Renal cortex interstitium (tissue), 11 donors: ENCODE measurements around the gene PTPRN2. TPM values are rescaled to one million over a fixed set of nuclear protein-coding genes. Genes with fewer than 3 reads are reported as not detected.
"Not testable (repeated sequence)": the region's sequence is repeated elsewhere in the genome, so short reads cannot be mapped to it uniquely, and the experiment has no call there.

ENCODE experiments used
- DNase-seq, 11 donors: peaks; one replicate each; pipeline ENCODE4 v3.0.0-alpha.2; 2013; ENCODE audit warnings: low read depth in 9 of 11, low spot score in 4 of 11; ENCODE audit errors: extremely low read depth in 1 of 11
- polyA plus RNA-seq, 3 donors: library from polyadenylated mRNA; unstranded; fragments of 120-200 nt; gene quantifications; one replicate each; pipeline ENCODE4 v1.2.1, GENCODE V29; 2013; ENCODE audit not compliant: insufficient read length in 3 of 3

Gene PTPRN2
- polyA plus RNA-seq, 3 donors, result 6.0 to 7.7 (median 7.2) TPM

- DNase-seq, result no peak
Measured at GRCh38 chr7:157715938-157716280, 871.7 kb downstream of the PTPRN2 start.

GRCh38 chr7:157715071-157715937 lies 872.3 kb downstream of the PTPRN2 start:
- DNase-seq, result no peak

- no peak for DNase-seq
Measured at GRCh38 chr7:157714166-157715070, 873.2 kb downstream of the PTPRN2 start.

GRCh38 chr7:157713591-157713990 lies 874.0 kb downstream of the PTPRN2 start:
- no peak for DNase-seq

GRCh38 chr7:157712666-157713235 lies 874.9 kb downstream of the PTPRN2 start:
- no peak for DNase-seq

- no peak for DNase-seq
Measured at GRCh38 chr7:157711353-157711888, 876.2 kb downstream of the PTPRN2 start.

GRCh38 chr7:157710396-157710795 lies 877.2 kb downstream of the PTPRN2 start:
- DNase-seq, result no peak

GRCh38 chr7:157709531-157710251 lies 877.9 kb downstream of the PTPRN2 start:
- no peak for DNase-seq

- no peak for DNase-seq
Measured at GRCh38 chr7:157708919-157709295, 878.7 kb downstream of the PTPRN2 start.

- DNase-seq, result no peak
Measured at GRCh38 chr7:157707983-157708918, 879.4 kb downstream of the PTPRN2 start.

- no peak for DNase-seq
Measured at GRCh38 chr7:157704365-157704764, 883.3 kb downstream of the PTPRN2 start.

- DNase-seq, result no peak
Measured at GRCh38 chr7:157703534-157704195, 884.0 kb downstream of the PTPRN2 start.

- DNase-seq, result no peak
Measured at GRCh38 chr7:157703131-157703530, 884.5 kb downstream of the PTPRN2 start.

GRCh38 chr7:157702311-157703023 lies 885.2 kb downstream of the PTPRN2 start:
- no peak for DNase-seq

GRCh38 chr7:157701395-157702180 lies 886.0 kb downstream of the PTPRN2 start:
- DNase-seq, result not testable (repeated sequence)
